K562 (cell line): Measurements from ENCODE around the gene SFMBT2. TPM values are rescaled to one million over a fixed set of nuclear protein-coding genes. Genes with fewer than 3 reads are reported as not detected.

Experiments
- ARID1B ChIP-seq: fragments of 450-650 bp; IDR thresholded peaks from 2 replicates; pipeline ENCODE4 v1.6.1; 2016; ENCODE audit warnings: antibody characterized with exemption, mild to moderate bottlenecking, inconsistent platforms
- BCOR ChIP-seq: fragments of 450-650 bp; IDR thresholded peaks from 2 replicates; pipeline ENCODE4 v1.6.1; 2016
- CBFA2T2 ChIP-seq: fragments of 450-650 bp; conservative IDR thresholded peaks from 2 replicates; pipeline ENCODE4 v1.6.1; 2017; ENCODE audit warnings: mild to moderate bottlenecking
- CBFA2T3 ChIP-seq: fragments of 450-650 bp; IDR thresholded peaks from 2 replicates; pipeline ENCODE4 v1.6.1; 2017
- EP300 ChIP-seq: IDR thresholded peaks from 2 replicates; pipeline ENCODE4 v1.6.1; 2012; ENCODE audit warnings: low read length, improper control_type of control experiment
- ETS2 ChIP-seq: IDR thresholded peaks from 2 replicates; pipeline ENCODE4 v1.6.1; 2016; ENCODE audit warnings: borderline replicate concordance, missing genetic modification characterization, mild to moderate bottlenecking, moderate library complexity, missing compliant biosample characterization; ENCODE audit not compliant: poor library complexity, severe bottlenecking
- GABPA ChIP-seq: fragments of 200-800 bp; sonication (Bioruptor generic); conservative IDR thresholded peaks from 2 replicates; pipeline ENCODE4 v1.6.1; 2016; ENCODE audit warnings: low read depth, missing genetic modification characterization, missing compliant biosample characterization
- HMG20B ChIP-seq: fragments of 250-450 bp; sonication (Bioruptor Pico); IDR thresholded peaks from 2 replicates; pipeline ENCODE4 v1.5.0; 2021; ENCODE audit warnings: mild to moderate bottlenecking
- L3MBTL2 ChIP-seq: fragments of 450-650 bp; IDR thresholded peaks from 2 replicates; pipeline ENCODE4 v1.6.1; 2016; ENCODE audit warnings: mild to moderate bottlenecking, moderate library complexity
- NCOR1 ChIP-seq: fragments of 450-650 bp; IDR thresholded peaks from 2 replicates; pipeline ENCODE4 v1.6.1; 2016; ENCODE audit warnings: mild to moderate bottlenecking, moderate library complexity
- NR3C1 ChIP-seq: sonication (generic); formaldehyde crosslinking; IDR thresholded peaks from 2 replicates; pipeline ENCODE4 v1.8.1; 2022; ENCODE audit warnings: missing genetic modification reagents
- PURB ChIP-seq: sonication (generic); formaldehyde crosslinking; IDR thresholded peaks from 2 replicates; pipeline ENCODE4 v1.9.0; 2021; ENCODE audit warnings: low read depth, mild to moderate bottlenecking, missing genetic modification reagents
- RCOR1 ChIP-seq, 2 experiments: IDR thresholded peaks; 2 replicates each; pipeline ENCODE4 v1.6.1; 2012; ENCODE audit warnings: low read depth in 2 of 2, low read length in 2 of 2, borderline replicate concordance in 1 of 2, improper control_type of control experiment in 1 of 2
- SRSF1 ChIP-seq: fragments of 200-400 bp; formaldehyde crosslinking; IDR thresholded peaks from 2 replicates; pipeline ENCODE4 v1.6.1; 2017; ENCODE audit warnings: mild to moderate bottlenecking, low read depth, low read length, moderate library complexity
- TAL1 ChIP-seq: fragments of 450-650 bp; IDR thresholded peaks from 2 replicates; pipeline ENCODE4 v1.6.1; 2016; ENCODE audit warnings: mild to moderate bottlenecking
- TCF3 ChIP-seq: sonication (generic); formaldehyde crosslinking; IDR thresholded peaks from 2 replicates; pipeline ENCODE4 v1.4.0; 2020; ENCODE audit warnings: mild to moderate bottlenecking, missing genetic modification reagents
- ZFPM2 ChIP-seq: fragments of 250-450 bp; sonication (Bioruptor Pico); IDR thresholded peaks from 2 replicates; pipeline ENCODE4 v1.5.1; 2022; ENCODE audit warnings: mild to moderate bottlenecking
- ZNF124 ChIP-seq: sonication (generic); formaldehyde crosslinking; IDR thresholded peaks from 2 replicates; pipeline ENCODE4 v1.8.1; 2022; ENCODE audit warnings: missing genetic modification reagents
- ZNF384 ChIP-seq: IDR thresholded peaks from 2 replicates; pipeline ENCODE4 v1.6.1; 2012; ENCODE audit warnings: low read depth, low read length, improper control_type of control experiment
- ZNF584 ChIP-seq: fragments of 200-800 bp; sonication (Bioruptor generic); IDR thresholded peaks from 2 replicates; pipeline ENCODE4 v1.6.1; 2016; ENCODE audit warnings: low read depth, mild to moderate bottlenecking, missing genetic modification characterization, missing compliant biosample characterization
- polyA plus RNA-seq, 8 experiments: library from polyadenylated mRNA; depleted of rRNA in 4 of 8; stranded (reverse) in 5 of 8; unstranded in 3 of 8; fragments of >200 nt; fragmentation: Nextera tagmentation in 2 of 8; fragmentation: Illumina TruSeq in 1 of 8; extraction: Ambion mirVana in 2 of 8; extraction: Trizol in 1 of 8; gene quantifications; 2 replicates each; pipeline versions ENCODE4 v1.2.1 to v1.2.3, GENCODE V29; 2011 to 2014; ENCODE audit warnings: inconsistent platforms in 1 of 8, missing spikeins in 1 of 8
- total RNA-seq, 7 experiments: library from RNA; depleted of rRNA in 6 of 7; stranded (reverse); fragments of >200 nt in 6 of 7; fragmentation: Illumina TruSeq in 2 of 7; extraction: Trizol in 2 of 7; gene quantifications; 2 replicates each; pipeline versions ENCODE4 v1.2.1 to v1.2.3, GENCODE V29; 2011 to 2021; ENCODE audit warnings: low replicate concordance in 1 of 7
- TF ChIP-seq, protein P1 (sequence below), 2 experiments: IDR thresholded peaks; 2 replicates each; pipeline ENCODE4 v1.6.1; 2011; ENCODE audit warnings: borderline replicate concordance in 1 of 2, control low read depth in 1 of 2, low read depth in 1 of 2, low read length in 1 of 2, mild to moderate bottlenecking in 1 of 2, mixed read lengths in 1 of 2, moderate library complexity in 1 of 2; ENCODE audit not compliant: insufficient read depth in 1 of 2, insufficient read length in 1 of 2, poor library complexity in 1 of 2, severe bottlenecking in 1 of 2; ENCODE audit errors: extremely low read depth in 1 of 2
- TF ChIP-seq, protein P2 (sequence below), 2 experiments: fragments of 450-650 bp in 1 of 2; sonication (generic) in 1 of 2; formaldehyde crosslinking; conservative IDR thresholded peaks; 2 replicates each; pipeline versions ENCODE4 v1.4.0 to v1.8.1; 2020 to 2022; ENCODE audit warnings: mild to moderate bottlenecking in 1 of 2, missing genetic modification reagents in 1 of 2
- TF ChIP-seq, protein P3 (sequence below): fragments of 250-450 bp; sonication (Bioruptor Pico); IDR thresholded peaks from 2 replicates; pipeline ENCODE4 v1.4.0; 2020

The SFMBT2 gene
- total and polyA plus RNA-seq, 9 of the 15 experiments (the other 6 are each of a cell fraction or from before 2014, with no cell fraction given), result 1.2 to 13.6 (median 7.6) TPM

DNA sequence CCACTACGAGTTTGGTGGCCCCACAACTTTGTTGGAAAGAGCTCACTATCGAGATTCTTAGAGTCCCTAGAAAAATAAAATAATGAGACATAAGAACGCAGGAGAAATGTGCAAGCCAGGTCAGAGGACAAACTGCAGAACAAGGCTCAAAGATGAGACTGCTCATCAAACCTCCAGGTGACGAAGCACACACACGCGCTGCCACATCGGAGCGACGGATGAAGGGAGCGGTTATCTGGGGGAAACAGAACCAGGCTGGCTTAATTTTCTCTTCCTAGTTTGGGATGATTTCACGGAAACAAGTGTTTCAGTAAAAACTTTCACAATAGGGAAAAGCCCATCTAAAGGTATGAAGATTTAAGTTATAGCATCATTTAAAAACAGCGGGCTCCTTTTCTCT, 231.3 kb downstream of the SFMBT2 start (continued):
- TF ChIP-seq L3MBTL2, result 0 out of 2 replicates have a peak, but pooled peaks have one; percentile 17
- TF ChIP-seq, protein P1, sequence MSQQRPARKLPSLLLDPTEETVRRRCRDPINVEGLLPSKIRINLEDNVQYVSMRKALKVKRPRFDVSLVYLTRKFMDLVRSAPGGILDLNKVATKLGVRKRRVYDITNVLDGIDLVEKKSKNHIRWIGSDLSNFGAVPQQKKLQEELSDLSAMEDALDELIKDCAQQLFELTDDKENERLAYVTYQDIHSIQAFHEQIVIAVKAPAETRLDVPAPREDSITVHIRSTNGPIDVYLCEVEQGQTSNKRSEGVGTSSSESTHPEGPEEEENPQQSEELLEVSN (IDR thresholded peaks at IDR 0.05; ENCODE audit: borderline replicate concordance in 1 of 2, extremely low read depth in 1 of 2, insufficient read depth in 1 of 2, insufficient read length in 1 of 2, low read depth in 1 of 2, low read length in 1 of 2, poor library complexity in 1 of 2, severe bottlenecking in 1 of 2), result peak in 1 of 2 experiments; percentile 56
- no peak for TF ChIP-seq PURB (CRISPR knock-in tag)
- peak; percentile 31; the same call in 1 of the 2 replicates for TF ChIP-seq NCOR1
- TF ChIP-seq, protein P2, sequence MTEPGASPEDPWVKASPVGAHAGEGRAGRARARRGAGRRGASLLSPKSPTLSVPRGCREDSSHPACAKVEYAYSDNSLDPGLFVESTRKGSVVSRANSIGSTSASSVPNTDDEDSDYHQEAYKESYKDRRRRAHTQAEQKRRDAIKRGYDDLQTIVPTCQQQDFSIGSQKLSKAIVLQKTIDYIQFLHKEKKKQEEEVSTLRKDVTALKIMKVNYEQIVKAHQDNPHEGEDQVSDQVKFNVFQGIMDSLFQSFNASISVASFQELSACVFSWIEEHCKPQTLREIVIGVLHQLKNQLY (CRISPR knock-in tag; conservative IDR thresholded peaks at IDR 0.05), result no peak
- peak; percentile 71 for TF ChIP-seq TCF3
- peak; percentile 49; the same call in 1 of the 2 replicates for TF ChIP-seq EP300
- TF ChIP-seq CBFA2T2, result peak; percentile 31; the same call in 1 of the 2 replicates
- TF ChIP-seq SRSF1, result no peak
- TF ChIP-seq, protein P3, sequence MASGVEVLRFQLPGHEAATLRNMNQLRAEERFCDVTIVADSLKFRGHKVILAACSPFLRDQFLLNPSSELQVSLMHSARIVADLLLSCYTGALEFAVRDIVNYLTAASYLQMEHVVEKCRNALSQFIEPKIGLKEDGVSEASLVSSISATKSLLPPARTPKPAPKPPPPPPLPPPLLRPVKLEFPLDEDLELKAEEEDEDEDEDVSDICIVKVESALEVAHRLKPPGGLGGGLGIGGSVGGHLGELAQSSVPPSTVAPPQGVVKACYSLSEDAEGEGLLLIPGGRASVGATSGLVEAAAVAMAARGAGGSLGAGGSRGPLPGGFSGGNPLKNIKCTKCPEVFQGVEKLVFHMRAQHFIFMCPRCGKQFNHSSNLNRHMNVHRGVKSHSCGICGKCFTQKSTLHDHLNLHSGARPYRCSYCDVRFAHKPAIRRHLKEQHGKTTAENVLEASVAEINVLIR, result no peak
- TF ChIP-seq ARID1B, result peak; percentile 65
- TF ChIP-seq NR3C1 (CRISPR knock-in tag), result no peak
- no peak for TF ChIP-seq GABPA
- TF ChIP-seq RCOR1 (IDR thresholded peaks at IDR 0.05; ENCODE audit: borderline replicate concordance in 1 of 2, low read depth in 2 of 2, low read length in 2 of 2), result 0 out of 4 replicates have a peak, but pooled peaks of 1 of the 2 experiments have one; percentile 27
- peak; percentile 61 for TF ChIP-seq CBFA2T3
- TF ChIP-seq ZNF584 (CRISPR knock-in tag), result no peak
- peak; percentile 38; the same call in 1 of the 2 replicates for TF ChIP-seq TAL1
- no peak for TF ChIP-seq HMG20B (CRISPR knock-in tag)
- no peak for TF ChIP-seq ZNF124 (CRISPR knock-in tag)
- TF ChIP-seq BCOR, result no peak
- no peak for TF ChIP-seq ZFPM2 (CRISPR knock-in tag)
- TF ChIP-seq ZNF384, result no peak
- TF ChIP-seq ETS2, result no peak
